Esophagus squamous epithelium (tissue), 4 donors: Measurements from ENCODE around the gene HECTD4.
A peak's percentile ranks its signal among the peaks of the same experiment; 100 is the strongest.

Experiments
- POLR2A ChIP-seq, 4 donors: fragments of 450-650 bp; IDR thresholded peaks; one replicate each; pipeline ENCODE4 v1.6.1; 2017; ENCODE audit warnings: antibody characterized with exemption in 4 of 4, mild to moderate bottlenecking in 4 of 4, moderate library complexity in 3 of 4
- TF ChIP-seq, protein P1 (sequence below), 6 experiments: fragments of 450-650 bp in 4 of 6; fragments of 200-600 bp in 2 of 6; sonication (generic) in 2 of 6; IDR thresholded peaks; one replicate each; pipeline ENCODE4 v1.5.1; 2016 to 2019; ENCODE audit warnings: antibody characterized with exemption in 6 of 6, mild to moderate bottlenecking in 4 of 6, moderate library complexity in 4 of 6

- TF ChIP-seq, protein P1, sequence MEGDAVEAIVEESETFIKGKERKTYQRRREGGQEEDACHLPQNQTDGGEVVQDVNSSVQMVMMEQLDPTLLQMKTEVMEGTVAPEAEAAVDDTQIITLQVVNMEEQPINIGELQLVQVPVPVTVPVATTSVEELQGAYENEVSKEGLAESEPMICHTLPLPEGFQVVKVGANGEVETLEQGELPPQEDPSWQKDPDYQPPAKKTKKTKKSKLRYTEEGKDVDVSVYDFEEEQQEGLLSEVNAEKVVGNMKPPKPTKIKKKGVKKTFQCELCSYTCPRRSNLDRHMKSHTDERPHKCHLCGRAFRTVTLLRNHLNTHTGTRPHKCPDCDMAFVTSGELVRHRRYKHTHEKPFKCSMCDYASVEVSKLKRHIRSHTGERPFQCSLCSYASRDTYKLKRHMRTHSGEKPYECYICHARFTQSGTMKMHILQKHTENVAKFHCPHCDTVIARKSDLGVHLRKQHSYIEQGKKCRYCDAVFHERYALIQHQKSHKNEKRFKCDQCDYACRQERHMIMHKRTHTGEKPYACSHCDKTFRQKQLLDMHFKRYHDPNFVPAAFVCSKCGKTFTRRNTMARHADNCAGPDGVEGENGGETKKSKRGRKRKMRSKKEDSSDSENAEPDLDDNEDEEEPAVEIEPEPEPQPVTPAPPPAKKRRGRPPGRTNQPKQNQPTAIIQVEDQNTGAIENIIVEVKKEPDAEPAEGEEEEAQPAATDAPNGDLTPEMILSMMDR (IDR thresholded peaks at IDR 0.05): no peak
- TF ChIP-seq POLR2A (IDR thresholded peaks at IDR 0.05): peak in 1 of 4 donors; percentile 2
These were observed 37.3 kb upstream of the HECTD4 start for GRCh38 chr12:112419297-112420133.
